GM19328 (cell line): ENCODE measurements around the gene EMID1.

Experiments used
- ATAC-seq: cut with Tn5 transposase; IDR thresholded peaks from one replicate; pipeline ENCODE4 v1.9.1; 2021; ENCODE audit warnings: mild to moderate bottlenecking, moderate library complexity; ENCODE audit not compliant: unreplicated experiment

The EMID1 gene

GRCh38 chr22:29258407-29259252 is 52.9 kb downstream of the EMID1 start:
- ATAC-seq, result no peak

DNA sequence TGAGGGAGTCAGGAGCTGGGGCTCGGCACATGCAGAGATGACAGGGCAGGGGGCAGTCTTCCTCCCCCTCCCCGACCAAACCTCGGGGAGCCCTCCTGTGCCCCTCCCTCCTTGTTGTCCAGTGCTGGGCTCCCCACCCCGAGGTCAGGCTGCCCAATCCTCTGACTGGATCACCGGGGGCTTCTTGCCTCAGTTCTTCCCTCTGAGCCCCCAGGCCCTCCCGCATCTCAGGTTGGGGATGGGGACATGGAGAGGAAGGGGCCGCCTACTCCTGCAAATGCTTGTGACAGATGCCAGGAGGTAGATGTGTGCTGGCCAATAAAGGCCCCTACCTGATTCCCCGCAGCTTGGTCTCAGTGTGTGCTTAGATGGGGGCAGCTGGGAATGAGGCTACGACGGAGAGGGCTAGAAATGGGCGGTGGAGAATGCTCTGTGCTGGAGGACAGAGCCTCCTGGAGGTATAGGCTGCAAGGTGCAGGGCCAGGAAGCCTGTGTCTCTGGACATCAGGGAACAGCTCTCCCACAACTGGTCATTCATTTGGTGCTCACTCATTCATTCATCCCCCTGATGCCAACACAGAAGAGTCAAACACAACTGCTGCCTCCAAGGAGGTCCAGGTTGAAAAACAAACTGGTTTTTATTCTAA is 53.7 kb downstream of the EMID1 start:
- ATAC-seq, result no peak

DNA sequence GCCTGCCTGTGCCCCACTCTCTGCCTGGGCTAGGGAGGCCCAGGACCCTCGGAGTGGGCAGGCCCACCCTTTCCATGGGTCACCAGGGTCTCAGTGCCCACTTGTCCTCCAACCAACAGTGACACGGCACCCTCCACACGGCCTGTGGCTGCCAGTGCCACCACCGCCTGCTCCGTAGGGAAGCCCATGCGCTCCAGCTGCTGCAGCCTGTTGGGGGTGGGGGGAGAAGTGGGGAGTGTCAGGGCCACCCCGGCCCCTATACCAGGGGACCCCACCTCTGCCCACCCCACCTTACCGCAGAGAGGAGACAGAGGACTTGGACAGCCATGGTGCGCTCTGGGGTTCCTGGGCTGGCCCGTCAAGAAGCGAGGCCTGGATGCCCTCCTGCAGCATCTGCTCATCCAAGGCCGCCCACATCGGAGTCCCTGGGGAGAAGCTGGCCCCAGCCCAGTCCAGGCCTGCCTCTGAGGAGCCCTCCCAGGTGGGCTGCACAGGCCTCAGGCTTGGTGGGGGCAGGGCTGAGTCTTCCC is 54.4 kb downstream of the EMID1 start:
- no peak for ATAC-seq

DNA sequence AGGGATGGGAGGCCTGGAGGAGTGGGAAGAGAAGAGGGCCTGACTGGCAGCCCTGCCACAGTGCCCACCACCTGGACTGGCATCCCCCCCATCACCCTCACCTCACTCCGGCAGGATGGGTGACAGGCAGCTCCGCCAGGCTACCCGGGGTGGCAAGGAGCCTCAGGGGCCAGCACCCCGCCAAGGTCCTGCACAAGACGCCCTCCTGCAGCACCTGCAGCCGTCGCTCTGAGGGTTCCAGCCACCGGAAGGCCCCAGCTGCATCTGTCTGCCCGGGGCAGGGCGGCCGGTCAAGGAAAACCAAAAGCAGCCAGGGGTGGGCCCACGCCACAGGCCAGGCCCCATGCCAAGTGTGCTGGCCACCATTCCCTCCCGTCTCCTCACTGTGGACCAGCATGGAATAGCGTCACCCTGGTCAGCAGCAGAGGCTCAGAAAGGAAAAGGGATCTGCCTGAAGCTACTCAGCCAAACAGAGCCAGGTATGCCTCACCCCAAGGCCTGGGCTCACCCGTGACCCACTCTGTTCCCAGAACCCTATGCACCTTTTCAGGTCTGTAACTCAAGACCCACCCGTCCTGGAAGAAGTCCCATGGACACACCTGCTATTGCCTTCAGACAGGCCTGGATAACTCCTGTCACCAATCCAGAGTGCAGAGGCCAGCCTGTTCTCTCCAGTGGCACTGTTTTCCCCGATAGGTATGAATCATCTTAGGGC is 55.1 kb downstream of the EMID1 start:
- ATAC-seq, result no peak

GRCh38 chr22:29263791-29264276 is 58.1 kb downstream of the EMID1 start:
- ATAC-seq, result no peak

- no peak for ATAC-seq
These were observed 59.6 kb downstream of the EMID1 start for GRCh38 chr22:29265305-29265704.

DNA sequence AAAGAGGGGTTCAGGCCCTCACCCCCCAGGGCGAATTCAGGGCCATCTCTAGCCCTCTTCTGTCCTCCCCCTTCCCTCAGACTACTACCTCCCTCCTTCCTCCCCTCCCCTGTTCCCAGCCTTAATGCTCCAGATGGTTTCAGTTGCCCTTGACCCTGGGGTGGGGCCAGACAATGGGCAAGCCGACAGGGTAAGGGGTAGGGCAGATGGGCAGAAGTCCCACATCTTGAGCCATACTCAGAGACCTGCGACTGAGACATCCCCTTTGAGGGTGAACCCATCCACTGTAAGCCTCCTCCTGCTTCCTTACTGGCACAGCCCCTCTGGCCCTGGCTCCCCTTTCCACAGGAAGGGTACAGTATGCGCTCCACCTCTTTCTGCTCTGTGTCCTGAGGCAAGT is 60.2 kb downstream of the EMID1 start:
- no peak for ATAC-seq

- no peak for ATAC-seq
These were observed 61.1 kb downstream of the EMID1 start for GRCh38 chr22:29266564-29267461.

DNA sequence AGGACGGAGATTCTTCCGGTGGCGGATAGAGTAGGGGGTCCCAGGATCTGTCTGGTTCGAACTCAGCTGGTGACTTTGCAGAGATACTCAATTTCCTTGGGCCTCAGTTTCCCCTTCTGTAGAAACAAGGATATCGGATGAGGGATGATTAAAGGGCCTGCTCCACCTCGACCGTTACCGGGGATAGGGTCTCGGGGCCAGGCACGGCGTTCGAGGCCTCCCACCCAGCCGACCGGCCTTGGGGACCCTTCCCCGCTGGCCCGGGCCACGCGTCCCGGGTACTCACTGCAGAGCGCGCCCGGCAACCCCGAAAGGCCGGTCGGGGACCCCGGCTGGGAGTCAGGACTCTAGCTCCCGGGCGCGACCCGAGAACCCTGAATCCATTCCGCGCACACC is 61.8 kb downstream of the EMID1 start:
- no peak for ATAC-seq

- ATAC-seq, result peak; percentile 76
These were observed 62.3 kb downstream of the EMID1 start, which contains the start of the genes EWSR1 and RHBDD3 for GRCh38 chr22:29267858-29268510. Gene EWSR1, plus strand, starts transcription at chr22:29268268. Its CDS starts 69 bp downstream, at chr22:29268337. Gene RHBDD3, minus strand, starts transcription at chr22:29267981. Its CDS starts 2,355 bp downstream, at chr22:29265626.

GRCh38 chr22:29268511-29269229 is 63.0 kb downstream of the EMID1 start:
- peak; percentile 26 for ATAC-seq

DNA sequence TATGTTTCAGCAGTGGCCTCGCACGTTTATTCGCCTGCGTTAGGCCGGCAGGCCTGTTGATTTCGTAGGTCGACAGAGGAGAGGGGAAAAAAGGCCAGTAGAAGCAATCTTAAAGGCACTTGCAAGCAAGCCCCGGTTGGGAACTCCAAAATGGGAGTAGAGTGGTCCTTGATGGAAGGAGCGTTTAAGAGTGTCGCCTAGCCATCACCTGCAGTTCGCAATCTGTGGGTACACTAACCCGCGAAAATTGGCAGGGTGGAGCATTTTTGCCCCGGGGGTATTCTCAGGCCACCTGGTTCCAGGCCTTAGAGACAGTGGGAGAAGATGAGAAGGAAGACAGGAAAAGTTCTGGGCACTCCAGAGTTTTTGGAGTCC is 63.5 kb downstream of the EMID1 start:
- ATAC-seq, result no peak

DNA sequence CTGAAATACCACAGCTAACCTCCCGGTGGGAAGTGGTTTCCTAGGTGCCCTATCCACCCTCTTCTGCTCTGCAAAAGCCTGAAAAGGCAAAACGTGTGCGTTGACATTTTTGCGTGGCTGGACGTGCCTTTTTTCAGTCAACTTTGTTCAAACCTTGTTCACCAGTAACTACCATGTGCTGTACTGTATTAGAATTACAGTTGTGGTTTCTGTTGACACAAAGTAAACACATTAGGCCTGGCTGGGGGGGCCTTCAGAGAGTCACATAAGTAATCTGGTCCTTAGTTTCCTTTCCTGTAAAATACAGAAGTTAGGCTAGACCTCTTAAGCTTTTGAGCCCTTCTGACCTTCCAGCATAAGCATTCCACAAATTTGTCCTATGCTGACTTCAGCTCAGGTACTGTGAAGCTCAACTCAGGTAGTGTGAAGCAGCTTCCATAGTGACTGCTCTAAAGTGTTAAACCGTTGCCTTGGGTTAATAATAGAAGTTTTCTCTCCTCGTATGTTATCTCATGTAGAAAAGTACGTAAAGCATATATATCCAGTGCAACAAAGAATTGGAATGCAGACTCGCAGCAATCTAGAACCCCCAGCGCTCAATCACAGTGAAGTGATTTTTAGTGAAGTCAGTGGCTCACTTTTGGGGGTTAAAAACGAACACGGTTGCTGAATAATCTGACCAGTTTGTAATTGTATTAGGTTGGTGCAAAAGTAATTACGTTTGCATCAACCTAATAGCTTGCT is 64.2 kb downstream of the EMID1 start:
- no peak for ATAC-seq

- no peak for ATAC-seq
These were observed 65.0 kb downstream of the EMID1 start for GRCh38 chr22:29270475-29271271.

GRCh38 chr22:29272624-29273023 is 66.9 kb downstream of the EMID1 start:
- no peak for ATAC-seq

- no peak for ATAC-seq
These were observed 69.5 kb downstream of the EMID1 start for GRCh38 chr22:29275167-29275566.

DNA sequence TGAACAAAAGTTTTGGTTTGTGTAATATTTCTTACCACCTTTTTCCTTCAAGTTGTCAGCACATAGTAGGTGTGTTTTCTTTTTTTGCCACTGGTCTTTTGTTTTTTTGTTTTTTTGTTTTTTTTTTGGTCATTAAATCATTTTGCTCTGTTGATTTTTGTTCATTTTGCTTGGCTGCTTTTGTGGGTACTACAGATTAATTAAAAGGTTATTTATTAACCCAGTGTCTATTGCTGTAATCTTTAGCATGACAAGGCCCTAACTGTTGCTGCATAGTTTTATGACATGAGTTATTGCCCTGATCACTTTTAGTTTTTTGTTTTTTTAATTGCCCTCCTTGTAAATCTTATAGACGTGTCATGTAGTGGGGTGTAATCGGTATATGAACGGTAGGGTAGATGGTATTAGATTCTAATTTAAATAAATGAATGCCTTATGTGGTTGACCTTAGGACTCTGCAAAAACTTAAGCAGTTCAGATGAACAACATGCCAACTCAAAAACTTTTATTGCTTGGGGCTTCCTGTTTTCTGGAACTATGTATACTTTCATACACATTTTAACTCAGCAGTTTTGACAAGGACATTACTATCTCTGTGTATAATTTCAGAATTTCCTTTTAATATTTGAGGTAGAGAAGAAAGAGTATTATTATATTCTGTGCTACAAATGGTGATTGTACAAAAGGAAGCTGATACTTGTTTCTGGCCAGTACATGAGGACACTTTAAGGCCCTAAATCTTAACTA is 70.3 kb downstream of the EMID1 start:
- ATAC-seq, result no peak
